Endothelial cell (in vitro differentiated cells): ENCODE data around the gene SHC4. TPM values are rescaled to one million over a fixed set of nuclear protein-coding genes. Genes with fewer than 3 reads are reported as not detected.

Experiments used
- DNase-seq: peaks from one replicate; pipeline ENCODE4 v3.0.0; 2021; ENCODE audit warnings: low spot score
- H3K27ac Mint-ChIP-seq: one replicate; pipeline ENCODE4 v1.8.0; 2021; ENCODE audit warnings: mixed read lengths, inconsistent platforms; ENCODE audit not compliant: unreplicated experiment
- H3K27me3 Mint-ChIP-seq: one replicate; pipeline ENCODE4 v1.8.0; 2021; ENCODE audit warnings: mild to moderate bottlenecking, moderate library complexity, mixed read lengths, inconsistent platforms; ENCODE audit not compliant: unreplicated experiment
- H3K36me3 Mint-ChIP-seq: one replicate; pipeline ENCODE4 v1.8.0; 2021; ENCODE audit warnings: mild to moderate bottlenecking, low read depth, mixed read lengths, inconsistent platforms; ENCODE audit not compliant: unreplicated experiment
- H3K4me1 Mint-ChIP-seq: one replicate; pipeline ENCODE4 v1.8.0; 2021; ENCODE audit warnings: mild to moderate bottlenecking, mixed read lengths, inconsistent platforms; ENCODE audit not compliant: unreplicated experiment
- H3K4me3 Mint-ChIP-seq: one replicate; pipeline ENCODE4 v1.8.0; 2021; ENCODE audit warnings: mild to moderate bottlenecking, mixed read lengths, inconsistent platforms; ENCODE audit not compliant: unreplicated experiment
- H3K9me3 Mint-ChIP-seq: one replicate; pipeline ENCODE4 v1.8.0; 2021; ENCODE audit warnings: mixed read lengths, inconsistent platforms; ENCODE audit not compliant: unreplicated experiment
- total RNA-seq: library from RNA; stranded (reverse); fragmentation: NEBNext Ultra II Directional; extraction: Animal tissue kit (Norgen Biotek cat#: 25700); gene quantifications from one replicate; pipeline ENCODE4 v1.2.1, GENCODE V29; 2021; ENCODE audit not compliant: unreplicated experiment
- TF ChIP-seq, protein P1 (sequence below): fragments of 200-600 bp; sonication (generic); IDR thresholded peaks from one replicate; pipeline ENCODE4 v1.5.0; 2021; ENCODE audit warnings: antibody characterized with exemption; ENCODE audit not compliant: unreplicated experiment

Gene SHC4
- total RNA-seq, 1 donor from 2014 or later, result 6.8 TPM

DNA sequence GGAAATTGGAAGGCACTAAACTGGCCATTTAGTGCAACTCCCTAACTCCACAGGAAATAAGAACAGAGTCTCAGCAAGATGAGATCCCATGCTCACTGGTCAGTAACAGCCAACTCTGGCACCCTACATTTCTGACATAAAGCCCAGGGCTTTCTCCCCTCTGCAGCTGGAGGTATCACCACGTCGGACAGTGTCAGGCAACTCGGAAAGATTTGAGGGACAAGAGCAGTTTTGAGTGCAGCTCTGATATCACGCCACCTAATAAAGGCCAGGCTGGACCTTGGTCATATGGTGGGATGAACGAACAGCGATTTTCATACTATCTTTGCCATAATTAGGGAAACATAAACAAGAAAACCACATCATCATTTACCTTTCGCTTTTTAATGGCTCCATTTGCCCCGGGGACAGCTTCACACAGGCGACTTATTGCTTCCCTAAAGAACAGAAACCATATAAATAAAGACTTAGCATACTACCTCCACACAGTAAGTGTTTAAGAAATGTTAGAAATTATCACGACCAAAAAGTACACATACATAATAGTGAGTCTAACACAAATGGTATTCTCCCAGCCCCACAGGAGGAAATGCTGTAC lies 73.2 kb downstream of the SHC4 start:
- Mint-ChIP-seq H3K36me3 (no peaks in the 10 kb centered on the region), H3K9me3 (no peaks in the 10 kb centered on the region), H3K4me3 (no peak overlapping the region), H3K27ac (no peak overlapping the region), H3K4me1 (no peaks in the 10 kb centered on the region), H3K27me3 (no peaks in the 10 kb centered on the region)
- TF ChIP-seq, protein P1, sequence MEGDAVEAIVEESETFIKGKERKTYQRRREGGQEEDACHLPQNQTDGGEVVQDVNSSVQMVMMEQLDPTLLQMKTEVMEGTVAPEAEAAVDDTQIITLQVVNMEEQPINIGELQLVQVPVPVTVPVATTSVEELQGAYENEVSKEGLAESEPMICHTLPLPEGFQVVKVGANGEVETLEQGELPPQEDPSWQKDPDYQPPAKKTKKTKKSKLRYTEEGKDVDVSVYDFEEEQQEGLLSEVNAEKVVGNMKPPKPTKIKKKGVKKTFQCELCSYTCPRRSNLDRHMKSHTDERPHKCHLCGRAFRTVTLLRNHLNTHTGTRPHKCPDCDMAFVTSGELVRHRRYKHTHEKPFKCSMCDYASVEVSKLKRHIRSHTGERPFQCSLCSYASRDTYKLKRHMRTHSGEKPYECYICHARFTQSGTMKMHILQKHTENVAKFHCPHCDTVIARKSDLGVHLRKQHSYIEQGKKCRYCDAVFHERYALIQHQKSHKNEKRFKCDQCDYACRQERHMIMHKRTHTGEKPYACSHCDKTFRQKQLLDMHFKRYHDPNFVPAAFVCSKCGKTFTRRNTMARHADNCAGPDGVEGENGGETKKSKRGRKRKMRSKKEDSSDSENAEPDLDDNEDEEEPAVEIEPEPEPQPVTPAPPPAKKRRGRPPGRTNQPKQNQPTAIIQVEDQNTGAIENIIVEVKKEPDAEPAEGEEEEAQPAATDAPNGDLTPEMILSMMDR, result no peak
- no peak for DNase-seq

DNA sequence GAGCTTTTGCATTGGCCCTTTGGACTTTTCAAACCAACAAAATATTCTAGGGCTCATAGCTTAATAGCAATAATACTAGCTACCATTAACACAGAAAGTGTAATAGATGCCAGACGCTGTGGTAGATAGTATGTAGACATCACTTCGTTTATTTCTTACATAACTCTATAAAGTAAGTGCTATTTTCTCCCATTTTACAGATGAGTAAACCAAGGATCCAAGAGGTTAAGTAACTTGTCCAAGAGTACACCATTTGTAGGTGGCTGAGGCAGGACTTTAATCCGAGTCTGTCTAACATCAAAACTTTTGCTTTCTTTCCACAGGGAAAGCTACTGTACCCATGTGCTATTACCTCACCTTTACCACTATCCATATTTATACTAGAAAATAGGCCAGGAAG lies 73.8 kb downstream of the SHC4 start:
- Mint-ChIP-seq H3K36me3 (no peaks in the 10 kb centered on the region), H3K9me3 (no peaks in the 10 kb centered on the region), H3K4me3 (no peak overlapping the region), H3K27ac (no peak overlapping the region), H3K4me1 (no peaks in the 10 kb centered on the region), H3K27me3 (no peaks in the 10 kb centered on the region)
- no peak for DNase-seq
- TF ChIP-seq, protein P1, result no peak

DNA sequence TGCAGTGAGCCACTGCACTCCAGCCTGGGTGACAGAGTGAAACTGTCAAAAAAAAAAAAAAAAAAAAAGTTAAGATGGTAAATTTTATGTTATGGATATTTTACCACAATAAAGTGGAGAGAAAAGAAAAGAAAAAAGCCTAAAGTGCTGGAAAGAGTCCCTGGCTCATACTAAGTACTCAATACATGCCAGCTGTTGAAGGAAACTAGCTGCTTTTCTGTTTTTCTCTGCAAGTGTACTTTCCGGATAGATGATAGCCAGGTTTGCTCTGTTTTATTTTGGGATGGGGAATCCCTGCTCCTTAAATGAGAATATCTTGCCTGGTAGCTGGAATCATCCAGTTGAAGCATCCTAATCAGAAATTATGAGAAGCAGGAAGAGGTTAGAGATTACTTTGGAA lies 74.9 kb downstream of the SHC4 start:
- TF ChIP-seq, protein P1, result no peak
- DNase-seq, result no peak
- Mint-ChIP-seq H3K27ac (no peak overlapping the region), H3K4me3 (no peak overlapping the region), H3K9me3 (no peaks in the 10 kb centered on the region), H3K27me3 (no peaks in the 10 kb centered on the region), H3K36me3 (no peaks in the 10 kb centered on the region), H3K4me1 (no peaks in the 10 kb centered on the region)

DNA sequence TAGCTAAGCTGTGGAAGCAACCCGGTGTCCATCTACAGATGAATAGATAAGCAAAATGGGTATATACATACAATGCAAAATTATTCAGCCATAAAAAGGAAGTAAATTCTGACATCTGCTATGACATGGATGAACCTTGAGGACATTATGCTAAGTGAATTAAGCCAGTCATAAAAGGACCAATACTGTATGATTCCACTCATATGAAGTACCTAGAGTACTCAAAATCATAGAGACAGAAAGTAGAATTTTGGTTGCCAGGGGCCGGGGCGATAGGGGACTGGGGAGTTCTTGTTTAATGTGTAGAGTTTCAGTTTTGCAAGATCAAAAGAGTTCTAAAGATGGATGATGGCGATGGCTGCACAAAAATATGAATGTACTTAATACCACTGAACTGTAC lies 75.5 kb downstream of the SHC4 start:
- Mint-ChIP-seq H3K27me3 (no peaks in the 10 kb centered on the region), H3K4me3 (no peak overlapping the region), H3K4me1 (no peaks in the 10 kb centered on the region), H3K9me3 (no peaks in the 10 kb centered on the region), H3K36me3 (no peaks in the 10 kb centered on the region), H3K27ac (no peak overlapping the region)
- DNase-seq, result no peak
- TF ChIP-seq, protein P1, result no peak

DNA sequence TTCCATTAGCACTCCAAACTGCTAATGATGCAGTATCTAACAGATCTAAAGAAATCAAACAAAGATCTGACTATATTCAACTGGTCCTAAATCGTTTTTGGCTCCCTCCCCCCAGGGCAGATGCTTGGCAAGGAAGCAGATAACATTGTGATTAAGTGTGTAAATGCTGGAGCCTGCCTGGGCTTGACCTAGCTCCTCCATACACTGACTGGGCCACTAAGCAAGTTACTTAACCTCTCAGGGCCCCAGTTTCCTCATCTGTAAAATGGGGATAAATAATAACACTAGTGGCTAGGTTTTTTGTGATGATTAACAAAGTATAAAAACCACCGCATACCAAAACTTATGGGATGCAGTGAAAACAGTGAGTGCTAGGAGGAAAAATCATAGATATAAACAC lies 76.6 kb downstream of the SHC4 start:
- no peak overlapping the region for H3K27ac Mint-ChIP-seq
- H3K4me3 Mint-ChIP-seq, result no peak overlapping the region
- DNase-seq, result no peak
- no peaks in the 10 kb centered on the region for H3K36me3 Mint-ChIP-seq
- TF ChIP-seq, protein P1, result no peak
- no peaks in the 10 kb centered on the region for H3K9me3 Mint-ChIP-seq
- H3K27me3 Mint-ChIP-seq, result no peaks in the 10 kb centered on the region
- no peaks in the 10 kb centered on the region for H3K4me1 Mint-ChIP-seq
